NCI-H2227 (cell line): ENCODE measurements around the gene PYDC1.
"Not testable (repeated sequence)": the region's sequence is repeated elsewhere in the genome, so short reads cannot be mapped to it uniquely, and the experiment has no call there.

Source experiments
- DNase-seq: peaks from one replicate; lab custom pipeline; 2025; ENCODE audit not compliant: unreplicated experiment; lab: John Stamatoyannopoulos, UW

The PYDC1 gene

DNA sequence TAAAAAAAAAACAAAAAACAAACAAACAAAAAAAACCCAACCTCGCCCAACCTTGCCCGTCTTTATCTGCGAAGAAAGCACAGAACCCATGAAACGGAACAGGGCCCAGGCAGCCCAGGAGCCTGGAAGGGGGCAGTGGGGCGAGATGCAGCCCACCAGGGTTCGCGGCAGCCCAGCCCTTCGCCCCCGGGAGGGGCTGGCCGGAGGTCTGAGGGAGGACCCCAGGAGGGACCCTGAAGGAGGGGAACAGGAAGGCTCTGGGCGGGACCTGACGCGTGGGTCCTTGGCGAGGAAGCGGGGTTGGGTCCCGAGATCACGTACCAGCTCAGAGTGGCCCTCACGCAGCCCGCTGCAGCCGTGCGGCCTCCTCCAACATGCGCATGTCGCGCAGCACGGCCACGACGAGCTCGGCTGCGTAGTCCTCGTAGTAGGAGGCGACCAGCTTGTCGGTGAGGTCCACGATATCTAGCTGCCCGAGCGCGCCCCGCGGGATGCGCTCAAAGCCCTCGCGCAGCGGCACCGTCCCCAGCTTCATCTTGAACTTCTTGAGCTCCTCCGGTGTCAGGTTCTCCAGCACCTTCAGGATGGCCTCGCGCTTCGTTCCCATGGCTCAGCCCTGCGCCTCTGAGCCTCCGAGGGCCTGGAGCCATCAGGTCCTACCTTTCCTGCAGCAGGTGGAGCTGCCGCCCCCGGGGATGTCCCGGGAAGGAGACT lies at the start of gene PYDC1:
PYDC1 (minus strand) TSS at position 714 of the 714 bp plus-strand sequence; CDS start at position 607, 107 bp downstream.
- no peak for DNase-seq

DNA sequence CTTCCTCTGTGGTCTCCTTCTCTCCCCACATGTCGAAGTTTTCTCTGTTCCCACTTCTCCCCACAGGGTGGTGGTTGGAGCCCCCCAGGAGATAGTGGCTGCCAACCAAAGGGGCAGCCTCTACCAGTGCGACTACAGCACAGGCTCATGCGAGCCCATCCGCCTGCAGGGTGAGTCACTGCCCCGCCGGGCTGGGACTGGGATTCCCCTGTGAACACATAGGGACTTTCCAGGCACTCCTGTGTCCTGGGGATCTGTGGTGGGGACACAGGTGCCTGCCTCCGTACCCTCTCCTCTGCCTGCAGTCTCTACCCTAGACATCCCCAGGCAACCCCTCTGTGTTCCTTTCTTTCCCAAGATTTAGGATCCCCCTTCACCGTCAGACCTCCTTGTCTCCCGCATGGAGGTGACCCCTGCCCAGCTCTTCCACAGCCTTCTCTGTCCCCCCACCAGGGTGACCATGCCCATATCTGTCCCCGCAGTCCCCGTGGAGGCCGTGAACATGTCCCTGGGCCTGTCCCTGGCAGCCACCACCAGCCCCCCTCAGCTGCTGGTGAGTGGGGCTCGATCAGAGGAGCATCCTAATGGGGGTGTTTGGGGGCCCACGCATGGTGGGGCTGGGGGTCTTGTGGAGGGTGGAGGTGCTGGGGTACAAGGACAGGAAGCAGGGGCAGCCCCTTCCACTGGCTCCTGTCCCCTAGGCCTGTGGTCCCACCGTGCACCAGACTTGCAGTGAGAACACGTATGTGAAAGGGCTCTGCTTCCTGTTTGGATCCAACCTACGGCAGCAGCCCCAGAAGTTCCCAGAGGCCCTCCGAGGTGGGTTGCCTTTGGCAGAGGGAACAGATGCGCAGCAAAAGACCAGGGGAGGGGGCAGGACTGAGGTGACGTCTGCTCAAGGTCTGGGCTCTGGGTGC lies 48.7 kb upstream of the PYDC1 start:
- DNase-seq, result no peak

DNA sequence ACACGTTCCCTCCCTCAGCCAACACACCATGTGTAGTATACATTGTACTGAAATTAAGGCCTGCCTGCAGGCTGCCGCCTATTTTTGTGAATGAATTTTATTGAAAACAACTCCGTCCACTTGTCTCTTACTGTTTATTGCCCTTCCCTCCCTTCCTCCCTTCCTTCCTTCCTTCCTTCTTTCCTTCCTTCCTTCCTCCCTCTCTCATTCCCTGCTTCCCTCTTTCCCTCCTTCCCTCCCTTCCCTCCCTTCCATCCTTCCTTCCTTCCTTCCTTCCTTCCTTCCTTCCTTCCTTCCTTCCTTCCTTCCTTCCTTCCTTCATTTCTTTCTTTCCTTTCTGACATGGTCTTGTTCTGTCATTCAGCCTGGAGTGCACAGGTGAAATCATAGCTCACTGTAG lies 45.1 kb upstream of the PYDC1 start:
- DNase-seq, result no peak

DNA sequence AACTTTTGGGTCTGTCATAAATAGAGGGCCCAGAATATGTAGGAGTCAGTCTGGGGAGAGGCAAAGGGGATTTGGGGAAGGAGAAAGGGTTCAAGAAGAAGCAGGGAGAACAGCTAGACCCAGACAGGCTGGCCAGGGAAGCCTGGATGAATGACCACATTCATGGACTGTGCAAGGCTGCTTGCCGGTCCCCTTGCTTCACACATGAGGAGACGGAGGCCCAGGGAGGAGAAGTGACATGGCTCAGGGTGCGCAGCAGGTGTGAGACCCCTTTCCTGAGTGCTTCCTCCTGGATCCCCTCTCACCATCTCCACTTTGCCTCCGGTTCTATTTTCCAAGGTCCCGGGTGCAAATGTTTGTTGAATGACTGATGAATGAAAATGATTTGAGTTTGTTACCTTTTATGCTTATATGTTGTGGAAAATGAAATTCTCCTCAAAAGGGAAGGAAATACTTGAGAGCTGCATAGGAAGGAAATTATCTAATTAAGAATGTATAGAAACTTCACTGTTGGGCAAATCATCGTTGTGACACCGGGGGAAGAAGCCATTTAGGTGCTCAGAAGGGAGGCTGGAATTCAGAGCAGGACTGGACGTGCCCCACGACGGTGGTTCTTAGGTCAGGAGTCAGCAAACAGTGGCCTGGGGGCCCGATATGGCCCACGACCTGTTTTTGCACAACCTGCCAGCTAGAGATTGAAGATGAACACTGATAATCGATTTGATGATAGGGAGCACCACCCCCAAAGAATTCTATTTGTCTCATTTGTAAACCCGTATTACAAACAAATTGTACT lies 43.4 kb upstream of the PYDC1 start:
- no peak for DNase-seq

DNA sequence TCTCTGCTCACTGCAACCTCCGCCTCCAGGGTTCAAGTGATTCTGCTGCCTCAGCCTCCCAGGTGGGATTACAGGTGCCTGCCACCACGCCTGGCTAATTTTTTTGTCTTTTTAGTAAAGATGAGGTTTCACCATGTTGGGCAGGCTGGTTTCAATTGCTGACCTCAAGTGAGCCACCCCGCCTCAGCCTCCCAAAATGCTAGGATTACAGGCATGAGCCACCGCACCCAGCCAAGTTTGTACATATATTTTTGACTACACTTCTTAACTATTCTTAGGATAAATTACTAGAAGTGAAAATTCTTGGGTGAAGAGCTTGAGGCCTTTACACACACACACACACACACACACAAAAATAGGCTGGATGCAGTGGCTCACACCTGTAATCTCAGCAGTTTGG lies 41.4 kb upstream of the PYDC1 start:
- no peak for DNase-seq

DNA sequence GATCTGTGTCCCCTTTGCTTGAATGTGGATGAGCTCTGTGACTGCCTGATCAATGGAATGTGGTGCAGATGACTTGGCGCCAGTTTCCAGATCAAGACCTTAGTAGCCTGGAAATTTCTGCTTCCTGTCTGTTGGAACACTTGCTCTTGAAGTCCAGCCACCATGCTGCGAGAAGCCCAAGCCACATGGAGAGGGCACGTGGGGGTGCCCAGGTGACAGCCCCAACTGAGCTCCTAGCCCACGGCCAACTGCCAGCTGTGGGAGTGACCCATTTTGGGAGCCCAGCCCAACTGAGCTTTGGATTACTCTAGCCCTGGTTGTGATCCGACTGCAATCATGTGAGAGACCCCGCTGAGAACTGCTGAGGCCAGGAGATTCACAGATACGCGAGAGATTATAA lies 39.5 kb upstream of the PYDC1 start:
- no peak for DNase-seq

DNA sequence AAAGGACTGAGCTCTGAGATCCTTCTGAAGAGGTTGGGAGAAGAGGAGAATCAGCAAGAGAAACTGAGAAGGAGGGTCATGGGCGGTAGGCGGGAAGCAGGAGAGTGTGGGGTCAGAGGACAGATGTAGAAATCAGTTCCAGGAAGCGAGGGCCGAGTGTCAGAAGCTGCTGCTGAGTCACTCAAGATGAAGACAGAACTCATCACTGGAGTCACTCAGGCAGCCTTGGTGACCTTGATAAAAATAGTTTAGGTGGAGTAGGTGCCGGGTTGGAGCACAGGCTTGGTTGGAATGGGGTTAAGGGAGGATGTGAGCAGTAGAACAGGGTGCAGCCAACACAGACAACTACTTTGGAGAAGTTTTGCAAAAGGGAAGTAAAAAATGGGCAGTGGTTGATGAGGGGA lies 36.7 kb upstream of the PYDC1 start:
- DNase-seq, result no peak

DNA sequence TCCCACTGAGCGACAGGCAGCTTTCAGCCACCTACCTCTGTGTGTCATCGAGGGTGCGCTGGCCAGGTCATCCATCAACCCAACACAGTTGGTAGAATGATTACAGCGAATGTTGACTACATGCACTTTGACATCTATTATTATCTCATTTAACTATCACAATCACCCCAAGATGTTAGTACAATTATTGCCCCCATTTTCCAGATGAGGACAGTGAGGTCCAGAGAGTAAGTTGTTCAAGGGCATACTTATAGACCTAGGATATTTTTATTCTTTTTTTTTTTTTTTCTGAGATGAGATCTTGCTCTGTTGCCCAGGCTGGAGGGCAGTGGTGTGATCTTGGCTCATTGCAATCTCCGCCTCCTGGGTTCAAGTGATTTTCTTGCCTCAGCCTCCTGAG lies 34.5 kb upstream of the PYDC1 start:
- no peak for DNase-seq

DNA sequence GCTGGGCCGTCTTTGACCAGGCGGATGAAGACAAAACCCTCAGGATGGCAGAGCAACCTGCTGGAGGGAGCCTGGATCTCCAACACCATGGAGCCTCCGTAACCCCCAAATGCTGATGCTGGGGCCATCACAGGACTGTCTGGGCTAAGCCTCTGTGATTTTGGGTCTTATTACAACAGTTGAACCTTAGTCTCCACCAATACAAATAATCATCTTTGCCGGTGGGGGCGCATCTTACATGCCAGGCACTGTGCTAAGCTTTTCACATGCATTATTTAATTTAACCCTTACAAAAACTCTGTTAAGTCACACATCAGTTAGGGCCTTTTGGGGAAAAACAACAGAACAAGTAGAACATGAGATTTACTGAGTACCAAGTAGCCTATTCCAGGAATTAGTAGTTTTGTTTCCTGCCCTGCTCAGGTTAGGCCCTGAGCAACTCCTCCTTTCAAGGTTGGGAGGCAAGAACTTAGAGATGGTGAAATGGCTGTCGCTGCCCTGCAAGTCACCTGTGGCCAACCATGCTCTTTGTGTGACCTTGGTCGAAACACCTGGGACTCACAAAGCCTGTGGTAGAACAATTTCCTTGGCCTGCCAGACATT lies 33.9 kb upstream of the PYDC1 start:
- DNase-seq, result no peak

DNA sequence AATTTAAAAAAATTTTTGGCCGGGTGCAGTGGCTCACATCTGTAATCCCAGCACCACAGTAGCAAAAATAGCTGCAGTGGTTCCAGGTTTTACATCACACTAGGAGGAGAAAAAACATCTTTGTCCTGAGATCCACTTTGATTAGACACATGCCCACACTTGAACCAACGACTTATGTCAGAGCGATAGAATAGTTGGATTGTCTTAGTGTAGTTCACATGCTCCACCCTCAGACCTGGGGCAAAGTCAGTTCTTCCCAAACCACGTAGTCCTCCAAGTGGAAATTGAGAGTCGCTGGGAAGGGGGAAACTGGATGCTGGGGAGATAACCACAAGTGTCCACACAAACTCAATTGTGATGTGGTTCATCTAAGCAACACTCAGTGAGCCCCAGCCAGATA lies 31.4 kb upstream of the PYDC1 start:
- no peak for DNase-seq

DNA sequence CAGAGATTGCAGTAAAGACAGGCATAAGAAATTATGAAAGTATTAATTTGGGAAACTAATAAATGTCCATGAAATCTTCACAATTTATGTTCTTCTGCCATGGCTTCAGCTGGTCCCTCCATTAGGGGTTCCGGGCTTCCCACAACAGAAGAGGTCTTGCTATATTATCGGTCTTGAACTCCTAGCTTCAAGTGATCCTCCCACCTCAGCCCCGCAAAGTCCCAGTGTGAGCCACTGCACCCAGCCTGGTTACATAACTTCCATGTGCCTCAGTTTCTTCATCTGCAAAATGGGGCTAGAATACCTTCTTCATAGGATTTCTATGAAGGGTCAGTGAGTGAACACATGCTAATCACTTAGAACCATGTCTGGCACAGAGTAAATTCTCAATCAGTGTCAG lies 29.4 kb upstream of the PYDC1 start:
- DNase-seq, result no peak

DNA sequence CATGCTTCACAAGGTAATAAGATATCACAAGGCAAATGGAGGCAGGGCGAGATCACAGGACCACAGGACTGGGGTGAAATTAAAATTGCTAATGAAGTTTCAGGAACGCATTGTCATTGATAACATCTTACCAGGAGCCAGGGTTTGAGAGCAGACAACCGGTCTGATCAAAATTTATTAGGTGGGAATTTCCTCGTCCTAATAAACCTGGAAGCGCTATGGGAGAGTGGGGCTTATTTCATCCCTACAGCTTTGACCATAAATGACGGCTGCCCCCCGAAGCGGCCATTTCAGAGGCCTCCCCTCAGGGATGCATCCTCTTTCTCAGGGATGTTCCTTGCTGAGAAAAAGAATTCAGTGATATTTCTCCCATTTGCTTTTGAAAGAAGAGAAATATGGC lies 28.7 kb upstream of the PYDC1 start:
- DNase-seq, result not testable (repeated sequence)

DNA sequence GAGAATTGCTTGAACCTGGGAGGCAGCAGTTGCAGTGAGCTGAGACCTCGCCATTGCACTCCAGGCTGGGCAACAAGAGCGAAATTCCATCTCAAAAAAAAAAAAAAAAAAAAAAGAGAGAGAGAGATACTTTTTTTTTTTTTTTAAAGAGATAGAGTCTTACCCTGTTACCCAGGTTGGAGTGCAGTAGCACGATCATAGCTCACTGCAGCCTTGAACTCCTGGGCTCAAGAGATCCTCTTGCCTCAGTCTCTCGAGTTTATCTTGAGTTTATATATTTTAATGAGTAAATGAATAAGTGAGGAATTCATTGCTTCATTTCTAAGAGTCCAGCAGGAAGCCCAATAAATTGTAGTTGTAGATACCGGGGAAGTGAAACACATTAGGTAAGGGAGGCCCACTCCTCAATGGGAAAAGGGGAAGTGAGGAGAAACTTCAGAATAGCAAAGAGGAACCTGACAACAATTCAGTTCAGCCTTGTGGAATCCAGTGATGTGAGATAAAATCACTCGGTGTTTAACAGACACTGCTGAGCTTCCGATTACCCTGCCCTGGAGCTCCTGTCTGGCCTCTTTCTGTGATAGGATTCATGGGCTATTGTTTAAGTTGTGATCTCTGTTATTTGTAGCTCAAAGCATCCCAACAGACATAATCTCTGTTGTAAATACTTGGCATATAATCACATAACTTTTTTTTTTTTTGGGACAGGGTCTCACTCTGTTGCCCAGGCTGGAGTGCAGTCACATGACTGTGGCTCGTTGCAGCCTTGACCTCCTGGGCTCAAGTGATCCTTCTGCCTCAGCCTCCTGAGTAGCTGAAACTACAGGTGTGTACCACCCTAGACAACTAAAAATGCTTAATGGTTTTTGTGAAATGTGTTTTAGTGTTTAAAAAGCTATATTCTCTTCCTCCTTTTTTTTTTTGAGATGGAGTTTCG lies 27.1 kb upstream of the PYDC1 start:
- DNase-seq, result no peak

DNA sequence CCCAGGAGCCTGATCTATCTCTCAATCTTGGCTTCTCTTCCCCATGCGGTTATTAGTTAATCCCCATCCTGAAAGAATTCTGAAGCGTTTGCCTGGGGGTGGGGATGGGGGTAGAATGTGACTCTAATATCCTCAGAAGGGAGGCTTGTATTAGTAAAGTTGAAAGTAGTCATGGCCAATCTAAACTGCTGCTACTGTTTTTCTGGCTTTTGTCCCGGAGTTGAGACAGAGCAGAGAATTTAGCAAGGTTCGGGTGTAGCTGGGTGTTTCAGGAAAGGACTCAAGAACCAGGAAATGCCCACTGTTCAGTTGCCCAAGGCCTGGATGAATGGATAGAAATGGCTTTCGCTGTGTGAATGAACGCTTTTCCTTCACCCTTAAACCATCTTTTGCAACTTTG lies 25.3 kb upstream of the PYDC1 start:
- DNase-seq, result no peak

DNA sequence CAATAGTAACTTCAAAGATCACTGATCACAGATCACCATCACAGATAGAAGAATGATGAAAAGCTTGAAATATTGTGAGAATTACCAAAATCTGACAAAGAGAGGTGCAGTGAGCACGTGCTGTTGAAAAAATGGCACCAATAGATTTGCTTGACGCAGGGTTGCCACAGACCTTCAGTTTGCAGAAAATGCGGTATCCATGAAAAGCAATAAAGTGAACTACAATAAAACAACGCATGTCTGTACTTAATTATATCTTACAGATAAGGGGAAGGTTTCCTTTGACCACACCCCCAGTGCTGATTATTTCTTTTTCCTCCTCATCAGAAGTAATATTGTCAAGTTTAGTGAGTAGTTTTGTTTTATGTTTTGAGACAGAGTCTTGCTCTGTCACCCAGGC lies 21.1 kb upstream of the PYDC1 start:
- no peak for DNase-seq

DNA sequence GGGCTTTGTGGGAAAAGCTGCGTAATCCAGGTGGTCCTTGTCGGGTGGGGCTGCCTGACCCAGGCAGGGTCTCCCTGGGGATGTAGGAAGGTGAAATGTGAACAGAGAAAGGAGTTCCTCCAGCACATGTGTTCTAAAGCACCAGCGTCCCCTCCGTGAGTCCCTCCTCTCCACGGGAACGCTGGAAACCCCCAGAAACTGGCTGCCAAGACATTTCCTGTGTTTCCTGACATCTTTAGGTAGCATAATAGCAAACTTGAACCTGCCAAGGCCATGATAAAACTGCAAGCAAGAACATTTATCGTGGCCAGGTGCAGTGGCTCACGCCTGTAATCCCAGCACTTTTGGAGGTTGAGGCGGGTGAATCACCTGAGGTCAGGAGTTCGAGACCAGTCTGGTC lies 12.6 kb upstream of the PYDC1 start:
- DNase-seq, result no peak

DNA sequence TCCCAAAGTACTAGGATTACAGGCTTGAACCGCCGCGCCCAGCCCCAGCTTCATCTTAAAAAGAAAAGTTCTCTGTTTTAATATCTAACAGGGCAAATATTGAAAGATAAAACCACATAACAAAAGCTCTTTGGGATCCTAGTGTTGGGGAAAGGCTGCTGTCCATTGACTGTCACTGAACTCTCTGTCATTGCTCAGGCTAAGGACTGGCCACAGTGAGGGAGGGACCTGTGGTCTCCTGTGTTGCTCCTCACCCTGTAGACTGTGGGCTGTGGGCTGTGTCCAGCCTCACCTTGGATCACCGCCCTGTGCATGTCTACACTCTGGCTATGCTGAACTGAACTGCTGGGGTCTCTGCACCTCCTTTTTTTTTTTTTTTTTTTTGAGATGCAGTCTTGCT lies 11.3 kb upstream of the PYDC1 start:
- no peak for DNase-seq

DNA sequence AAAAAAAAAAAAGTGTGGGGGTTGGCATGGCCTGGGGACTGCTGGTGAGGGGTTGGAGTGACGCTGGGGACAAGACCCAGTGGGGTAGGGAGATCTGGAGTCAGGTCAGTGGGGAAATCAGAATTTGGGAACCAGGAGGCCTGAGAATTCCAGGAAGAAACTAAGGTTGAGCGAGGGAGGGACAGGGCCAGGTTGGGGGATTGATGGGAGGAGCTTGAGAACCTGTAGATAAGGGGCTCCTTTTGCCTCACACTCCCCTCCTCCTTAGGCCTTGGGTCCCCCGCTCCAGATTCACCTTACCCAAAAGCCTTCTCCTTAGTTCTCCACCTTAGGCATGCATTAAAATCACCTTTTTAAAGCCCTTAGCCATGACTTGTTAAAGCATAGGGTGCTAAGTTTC lies 8.3 kb upstream of the PYDC1 start:
- DNase-seq, result no peak

DNA sequence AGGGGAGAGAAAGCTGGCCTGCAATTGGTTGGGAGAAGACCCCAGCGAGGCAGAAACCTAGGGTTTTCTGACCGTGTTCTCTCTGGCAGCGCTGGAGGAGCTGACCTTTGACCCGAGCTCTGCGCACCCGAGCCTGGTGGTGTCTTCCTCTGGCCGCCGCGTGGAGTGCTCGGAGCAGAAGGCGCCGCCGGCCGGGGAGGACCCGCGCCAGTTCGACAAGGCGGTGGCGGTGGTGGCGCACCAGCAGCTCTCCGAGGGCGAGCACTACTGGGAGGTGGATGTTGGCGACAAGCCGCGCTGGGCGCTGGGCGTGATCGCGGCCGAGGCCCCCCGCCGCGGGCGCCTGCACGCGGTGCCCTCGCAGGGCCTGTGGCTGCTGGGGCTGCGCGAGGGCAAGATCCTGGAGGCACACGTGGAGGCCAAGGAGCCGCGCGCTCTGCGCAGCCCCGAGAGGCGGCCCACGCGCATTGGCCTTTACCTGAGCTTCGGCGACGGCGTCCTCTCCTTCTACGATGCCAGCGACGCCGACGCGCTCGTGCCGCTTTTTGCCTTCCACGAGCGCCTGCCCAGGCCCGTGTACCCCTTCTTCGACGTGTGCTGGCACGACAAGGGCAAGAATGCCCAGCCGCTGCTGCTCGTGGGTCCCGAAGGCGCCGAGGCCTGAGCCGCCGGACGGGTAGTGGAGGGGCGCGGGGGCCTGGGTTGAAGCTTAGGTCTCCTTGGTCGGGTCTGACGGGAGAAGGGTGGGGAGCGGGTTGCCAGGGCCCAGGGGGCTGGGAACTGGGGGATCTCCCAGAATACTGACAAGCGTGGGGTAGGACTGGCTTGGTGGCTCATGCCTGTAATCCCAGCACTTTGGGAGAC lies 7.4 kb upstream of the PYDC1 start:
- DNase-seq, result no peak
